Activated CD8-positive, alpha-beta memory T cell treated with anti-CD3 and anti-CD28 coated beads for 36 hours (primary cell): ENCODE measurements around the gene PPFIA1. TPM values are rescaled to one million over a fixed set of nuclear protein-coding genes. Genes with fewer than 3 reads are reported as not detected.
"Not testable (repeated sequence)": the region's sequence is repeated elsewhere in the genome, so short reads cannot be mapped to it uniquely, and the experiment has no call there.

Source experiments
- CTCF ChIA-PET: fragments of 350-600 bp; sonication (Branson Sonifier 250); formaldehyde crosslinking; loops from one replicate; lab custom pipeline; 2021; ENCODE audit warnings: antibody characterized with exemption; lab: Charles Lee
- POLR2A ChIA-PET: fragments of 350-600 bp; sonication (Branson Sonifier 250); formaldehyde crosslinking; loops from one replicate; lab custom pipeline; 2021; ENCODE audit warnings: antibody characterized with exemption; lab: Charles Lee
- total RNA-seq, 2 experiments: library from RNA; stranded (reverse); gene quantifications; one replicate each; pipeline ENCODE4 v1.2.3, GENCODE V29; 2021

Gene PPFIA1
- total RNA-seq, 2 experiments from 2014 or later: 41.8 to 44.7 TPM

DNA sequence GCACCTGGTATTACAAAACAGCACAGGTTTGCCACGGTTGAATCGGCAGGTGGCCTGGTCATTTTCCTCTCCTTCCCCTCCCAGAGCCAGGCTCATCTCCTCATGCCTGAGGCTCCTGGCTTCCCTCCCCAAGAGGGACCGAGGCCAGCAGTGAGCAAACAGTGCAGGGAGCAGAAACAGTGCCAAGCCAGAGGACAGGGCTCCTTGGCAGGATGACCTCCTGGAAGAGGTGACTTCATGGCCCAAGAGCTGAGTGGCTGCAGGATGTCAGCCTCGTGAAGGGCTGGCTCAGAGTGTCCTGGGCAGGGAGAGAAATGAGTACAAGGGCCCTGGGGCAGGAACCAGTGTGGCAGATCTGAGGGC lies 22.8 kb upstream of the PPFIA1 start:
- ChIA-PET POLR2A (no interaction called here), CTCF (no interaction called here)

DNA sequence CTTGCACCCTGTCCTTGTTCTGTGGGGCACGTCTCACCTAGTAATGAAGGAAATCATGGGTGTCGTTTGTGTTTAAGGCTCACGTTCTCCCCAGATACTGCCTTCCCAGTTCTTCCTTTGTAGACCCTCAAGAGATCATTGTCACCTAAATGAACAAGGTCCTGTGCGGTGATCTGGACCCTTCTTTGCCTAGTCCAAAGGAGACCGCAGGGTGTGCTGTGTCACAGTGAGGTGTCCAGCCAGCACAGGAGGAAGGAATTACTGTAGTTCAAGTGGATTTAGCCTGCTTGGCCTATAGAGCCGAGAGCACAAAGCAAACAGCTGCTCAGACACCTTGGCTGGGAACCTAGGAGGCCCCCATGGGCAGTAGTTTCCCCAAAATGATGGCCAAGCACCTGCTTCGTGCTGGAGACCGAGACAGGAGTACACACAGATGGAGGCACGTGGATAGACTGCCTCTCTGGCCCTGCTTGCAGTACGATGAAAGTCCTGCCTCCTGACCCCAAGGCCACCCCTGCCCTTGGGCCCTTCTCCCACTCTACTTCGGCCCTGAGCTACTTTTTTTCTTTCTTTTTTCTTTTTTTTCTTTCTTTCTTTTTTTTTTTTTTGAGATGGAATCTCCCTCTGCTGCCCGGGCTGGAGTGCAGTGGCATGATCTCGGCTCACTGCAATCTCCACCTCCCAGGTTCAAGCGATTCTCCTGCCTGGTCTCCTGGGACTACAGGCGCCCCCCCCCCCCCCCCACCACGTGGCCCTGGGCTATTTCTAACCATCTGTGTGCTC lies 19.4 kb upstream of the PPFIA1 start:
- ChIA-PET CTCF (no interaction called here), POLR2A (no interaction called here)

DNA sequence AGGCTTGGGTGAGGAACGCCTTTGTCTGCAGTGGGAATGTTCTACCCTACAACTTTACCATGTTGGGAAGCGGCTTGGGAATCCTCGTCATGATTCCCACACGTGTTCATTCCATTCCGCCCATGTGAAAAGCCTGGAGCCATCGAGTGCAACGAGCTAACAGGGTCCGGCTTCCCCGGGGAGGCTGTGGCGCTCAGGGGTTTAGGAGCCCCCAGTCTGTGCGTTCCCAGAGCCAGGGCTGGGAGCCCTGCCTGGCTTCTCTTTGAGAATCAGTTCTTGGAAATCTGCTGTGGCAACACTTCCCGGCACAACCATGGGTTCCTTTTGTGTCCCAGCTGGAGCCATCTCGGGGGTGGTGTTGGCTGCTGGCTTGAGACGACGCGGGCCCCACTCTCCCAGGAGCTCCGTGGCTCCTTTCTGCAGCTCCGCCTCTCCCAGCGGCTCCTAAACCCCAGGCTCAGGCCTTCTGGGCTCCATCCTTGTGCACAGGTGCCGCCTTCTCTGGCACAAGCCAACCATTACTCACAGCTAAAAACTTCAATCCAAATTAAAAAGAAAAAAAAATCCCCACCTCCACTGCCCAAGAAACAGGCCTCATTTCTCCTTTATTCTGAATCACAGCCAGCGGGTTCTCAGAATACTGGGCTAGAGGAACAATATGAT lies 18.7 kb upstream of the PPFIA1 start:
- POLR2A ChIA-PET: no interaction called here
- CTCF ChIA-PET: no interaction called here

DNA sequence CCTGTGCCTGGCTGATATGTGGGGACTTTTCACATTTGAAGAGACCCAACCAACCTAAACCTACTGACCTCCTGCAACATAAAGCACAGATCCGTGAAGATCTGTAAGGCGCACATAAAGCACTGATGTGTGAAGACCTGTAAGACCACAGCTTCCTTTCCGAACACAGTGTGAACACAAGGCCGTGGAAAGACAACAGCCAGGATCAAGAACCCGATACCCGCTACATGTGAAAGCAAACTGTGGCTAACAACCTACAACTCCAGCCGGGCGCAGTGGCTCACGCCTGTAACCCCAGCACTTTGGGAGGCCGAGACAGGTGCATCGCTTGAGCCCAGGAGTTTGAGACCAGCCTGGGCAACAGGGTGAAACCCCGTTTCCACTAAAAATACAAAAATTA lies 17.6 kb upstream of the PPFIA1 start:
- ChIA-PET CTCF (interaction anchor here (0.6 kb wide), 1 partner anchor 1799 kb away, joined by 3 read pairs; no protein-coding TSS in a partner anchor), POLR2A (no interaction called here)

DNA sequence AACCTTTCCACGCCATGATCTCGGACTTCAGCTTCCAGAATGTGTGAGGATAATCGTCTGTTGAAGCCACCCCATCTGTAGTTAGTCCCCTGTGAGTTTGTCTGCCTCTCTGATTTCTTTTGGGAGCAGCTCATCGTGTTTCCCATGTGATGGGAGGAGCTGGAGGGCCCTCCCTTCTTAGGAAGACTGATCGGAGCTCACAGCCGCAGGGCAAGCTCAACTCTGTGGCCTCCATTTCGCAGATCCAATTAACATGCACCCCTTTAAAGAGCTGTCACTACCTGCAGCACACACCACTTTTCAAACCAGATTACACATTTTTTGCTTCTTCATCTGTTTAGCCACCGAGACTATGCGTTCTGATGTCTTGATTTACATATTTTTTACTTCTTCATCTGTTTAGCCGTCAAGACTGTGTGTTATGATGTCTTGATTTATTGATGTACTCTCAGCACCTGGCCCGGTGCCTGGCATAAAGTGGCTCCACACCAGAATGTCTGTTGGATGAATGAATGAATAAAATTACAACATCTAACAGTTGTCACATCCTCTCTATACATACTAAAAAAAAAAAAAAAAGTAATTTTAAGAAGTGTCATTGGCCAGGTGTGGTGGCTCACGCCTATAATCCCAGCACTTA lies 14.9 kb upstream of the PPFIA1 start:
- ChIA-PET POLR2A (no interaction called here), CTCF (no interaction called here)

DNA sequence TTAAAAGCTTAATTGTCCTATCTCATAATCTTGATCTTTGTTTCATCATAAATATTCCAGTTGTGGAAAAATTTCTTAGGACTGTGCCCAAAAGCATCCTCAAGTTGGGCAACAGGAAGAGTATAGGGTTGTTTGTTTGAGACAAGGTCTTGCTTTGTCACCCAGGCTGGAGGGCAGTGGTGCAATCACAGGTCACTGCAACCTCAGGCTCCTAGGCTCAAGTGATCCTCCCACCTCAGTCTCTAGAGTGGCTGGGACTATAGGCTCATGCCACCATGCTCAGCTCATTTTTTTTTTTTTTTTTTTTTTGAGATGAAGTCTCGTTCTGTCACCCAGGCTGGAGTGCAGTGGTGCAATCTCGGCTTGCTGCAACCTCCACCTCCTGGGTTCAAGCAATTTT lies 11.4 kb upstream of the PPFIA1 start:
- CTCF ChIA-PET: interaction anchor here (0.6 kb wide), 1 partner anchor 712 kb away, joined by 3 read pairs; no protein-coding TSS in a partner anchor
- POLR2A ChIA-PET: not testable (repeated sequence)

DNA sequence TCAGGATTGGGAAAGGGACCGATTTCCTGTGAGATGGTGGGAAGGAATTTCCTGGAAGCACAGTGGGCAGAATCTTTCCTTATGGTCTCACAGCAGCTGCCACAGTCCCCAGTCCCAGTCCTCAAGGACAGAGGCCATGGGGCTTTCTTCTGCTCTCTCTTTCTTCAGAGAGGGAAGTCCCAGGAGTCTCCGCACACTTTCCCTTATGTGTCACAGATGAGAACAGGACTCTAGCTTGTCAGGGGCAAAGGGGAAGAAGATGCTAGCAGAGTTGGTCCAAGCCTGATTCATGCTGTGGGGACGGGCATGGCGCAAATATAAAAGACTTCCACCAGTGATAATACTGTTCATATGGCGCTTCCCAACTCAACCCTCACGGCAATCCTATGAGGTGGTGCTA lies 7.5 kb upstream of the PPFIA1 start:
- ChIA-PET CTCF (no interaction called here), POLR2A (no interaction called here)

DNA sequence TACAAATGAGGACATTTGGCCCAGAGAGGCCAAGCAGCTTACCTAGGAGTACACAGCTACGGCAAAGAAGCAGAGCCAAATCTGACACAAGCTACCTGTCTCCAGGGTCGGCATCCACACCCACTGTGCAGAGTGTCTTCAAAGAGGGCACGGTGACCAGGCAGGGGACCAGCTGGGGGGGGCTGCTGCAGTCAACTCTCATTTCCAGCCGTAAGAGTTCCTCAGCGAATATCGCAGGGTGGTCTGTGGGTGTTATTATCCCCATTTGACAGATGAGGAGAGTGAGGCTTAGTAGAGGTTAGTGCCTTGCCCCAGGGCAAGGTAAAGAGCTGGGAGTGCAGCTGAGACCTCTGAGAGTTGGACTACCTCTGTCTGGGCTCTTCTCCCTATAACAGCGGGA lies 7.1 kb upstream of the PPFIA1 start:
- CTCF ChIA-PET: no interaction called here
- POLR2A ChIA-PET: no interaction called here

DNA sequence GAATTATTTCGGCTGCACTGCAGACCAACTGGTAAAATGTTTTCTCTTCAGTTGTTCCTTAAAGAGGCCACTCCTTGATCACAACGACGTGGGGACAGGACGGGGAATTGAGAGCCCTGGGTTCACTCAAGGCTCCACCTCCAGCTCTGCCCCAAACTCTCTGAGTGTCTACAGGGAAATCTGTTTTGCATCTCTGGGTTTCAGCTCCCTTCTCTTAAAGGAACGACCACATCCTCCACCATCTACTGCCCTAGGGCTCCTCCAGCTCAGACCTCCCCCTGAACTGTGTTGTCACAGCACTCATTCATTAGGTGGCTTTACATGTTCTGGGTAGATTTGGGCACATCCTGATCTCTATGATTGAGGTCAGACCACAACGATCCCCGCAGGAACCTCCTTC lies 5.1 kb upstream of the PPFIA1 start:
- CTCF ChIA-PET: no interaction called here

DNA sequence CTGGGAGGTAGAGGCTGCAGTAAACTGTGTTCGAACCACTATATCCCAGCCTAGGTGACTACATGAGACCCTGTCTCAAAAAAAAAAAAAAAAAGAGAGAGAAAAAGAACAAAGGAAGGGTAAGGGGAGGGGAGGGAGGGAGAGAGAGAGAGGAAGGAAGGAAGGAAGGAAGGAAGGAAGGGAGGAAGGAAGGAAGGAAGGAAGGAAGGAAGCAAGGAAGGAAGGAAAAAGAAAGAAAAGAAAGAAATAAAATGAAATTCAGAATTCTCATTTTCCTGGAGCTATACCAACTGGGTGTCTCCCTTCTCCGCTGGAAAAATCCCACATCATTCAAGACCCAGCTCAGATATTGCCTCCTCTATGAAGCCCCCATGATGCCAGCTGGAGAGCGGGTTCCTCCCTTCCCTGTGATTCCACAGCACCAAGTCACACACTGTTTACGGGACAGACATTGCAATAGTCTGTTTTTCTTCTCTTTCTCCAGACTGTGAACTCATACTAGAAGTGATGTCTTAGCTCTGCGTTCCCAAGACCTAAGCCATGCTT lies 3.0 kb upstream of the PPFIA1 start:
- POLR2A ChIA-PET: no interaction called here
- CTCF ChIA-PET: interaction anchor here (0.7 kb wide), 1 partner anchor 35 kb away, joined by 3 read pairs; no protein-coding TSS in a partner anchor

More for the DNA sequence above, 5.1 kb upstream of the PPFIA1 start:
- POLR2A ChIA-PET: no interaction called here

DNA sequence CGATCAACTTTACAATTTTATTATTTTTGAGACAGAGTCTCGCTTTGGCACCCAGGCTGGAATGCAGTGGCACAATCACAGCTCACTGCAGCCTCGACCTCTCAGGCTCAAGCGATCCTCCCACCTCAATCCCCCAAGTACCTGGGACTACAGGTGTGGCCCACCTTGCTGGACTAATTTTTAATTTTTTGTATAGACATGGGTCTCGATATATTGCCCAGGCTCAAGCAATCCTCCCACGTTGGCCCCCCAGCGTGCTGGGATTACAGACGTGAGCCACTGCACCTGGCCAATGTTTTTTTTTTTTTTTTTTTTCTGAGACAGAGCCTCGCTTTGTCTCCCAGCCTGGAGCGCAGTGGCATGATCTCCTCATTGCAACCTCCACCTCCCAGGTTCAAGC lies 2.0 kb upstream of the PPFIA1 start:
- ChIA-PET POLR2A (no interaction called here), CTCF (interaction anchor here (0.6 to 0.7 kb wide), 2 partner anchors 300 to 1355 kb away, joined by 3 read pairs; no protein-coding TSS in a partner anchor)

DNA sequence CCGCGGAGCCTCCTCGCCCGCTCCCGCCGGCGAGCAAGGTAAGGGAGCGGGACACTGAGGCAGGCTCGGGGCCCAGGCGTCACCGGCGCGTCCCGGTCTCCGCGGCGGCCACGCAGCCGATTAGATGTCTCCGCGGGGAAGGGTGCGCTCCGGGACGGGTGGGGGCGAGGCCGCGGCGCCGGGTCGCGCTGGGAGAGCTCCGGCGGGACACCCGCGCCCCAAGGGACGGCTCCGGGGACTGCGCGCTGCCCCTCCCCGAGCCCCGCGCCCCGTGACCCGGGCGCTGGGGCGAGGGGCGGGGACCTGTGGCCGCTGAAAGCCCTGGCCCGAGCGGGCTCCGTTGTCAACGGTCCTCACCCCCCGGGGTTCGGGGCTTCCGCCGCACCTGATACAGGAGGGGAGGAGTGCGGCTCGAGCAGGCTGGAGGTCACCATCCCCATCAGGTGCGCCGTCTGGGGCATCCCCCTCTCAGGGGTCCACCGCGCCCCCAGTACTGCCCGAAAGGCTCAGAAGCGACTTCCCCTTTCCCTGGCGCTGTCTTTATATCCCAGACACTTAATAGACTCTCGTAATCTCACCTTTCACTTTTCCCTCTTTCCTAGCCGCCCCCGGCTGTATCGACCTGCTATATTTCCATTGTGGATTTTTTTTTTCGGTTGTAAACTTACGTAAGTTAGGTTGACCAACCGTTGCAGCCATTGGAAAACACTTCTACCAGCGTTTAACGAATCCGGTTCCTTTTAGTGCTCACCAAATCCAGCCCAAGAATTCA lies 573 bp downstream of the PPFIA1 start:
- CTCF ChIA-PET: interaction anchor here (0.8 kb wide), 1 partner anchor 10 kb away, joined by 3 read pairs; no protein-coding TSS in a partner anchor
- POLR2A ChIA-PET: interaction anchor here (0.6 to 1.7 kb wide), 4 partner anchors 17 to 75 kb away, joined by 3 to 14 read pairs (median 4); partner anchors contain the start of gene FADD

DNA sequence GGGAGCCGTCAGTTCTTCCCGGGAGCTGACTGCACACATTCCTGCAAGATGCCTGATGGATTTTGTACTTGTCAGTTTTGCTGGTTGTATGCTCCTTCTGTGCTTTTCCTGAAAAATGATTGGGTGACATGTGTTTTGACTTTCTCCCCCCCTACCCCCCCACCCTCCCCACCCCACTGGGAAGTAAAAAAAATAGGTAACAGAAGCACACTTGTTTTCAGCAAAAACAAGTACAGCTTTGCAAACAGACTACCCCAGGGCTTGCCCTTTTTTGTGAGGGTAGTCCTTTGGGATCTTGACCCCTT lies 1.1 kb downstream of the PPFIA1 start:
- POLR2A ChIA-PET: no interaction called here
- CTCF ChIA-PET: no interaction called here

DNA sequence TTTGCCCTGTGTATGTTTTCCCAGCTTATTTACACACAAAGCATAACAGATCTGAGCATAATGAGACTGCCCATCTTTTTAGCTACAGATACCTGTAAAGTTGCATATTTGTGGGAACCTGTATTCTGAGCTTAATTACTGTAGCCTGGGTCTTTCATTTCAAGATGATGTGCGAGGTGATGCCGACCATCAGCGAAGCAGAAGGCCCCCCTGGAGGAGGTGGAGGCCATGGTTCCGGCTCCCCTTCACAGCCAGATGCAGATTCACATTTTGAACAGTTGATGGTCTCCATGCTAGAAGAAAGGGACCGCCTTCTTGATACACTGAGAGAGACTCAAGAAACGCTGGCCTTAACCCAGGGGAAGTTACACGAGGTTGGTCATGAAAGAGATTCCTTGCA lies 1.5 kb downstream of the PPFIA1 start:
- CTCF ChIA-PET: no interaction called here
- POLR2A ChIA-PET: no interaction called here

DNA sequence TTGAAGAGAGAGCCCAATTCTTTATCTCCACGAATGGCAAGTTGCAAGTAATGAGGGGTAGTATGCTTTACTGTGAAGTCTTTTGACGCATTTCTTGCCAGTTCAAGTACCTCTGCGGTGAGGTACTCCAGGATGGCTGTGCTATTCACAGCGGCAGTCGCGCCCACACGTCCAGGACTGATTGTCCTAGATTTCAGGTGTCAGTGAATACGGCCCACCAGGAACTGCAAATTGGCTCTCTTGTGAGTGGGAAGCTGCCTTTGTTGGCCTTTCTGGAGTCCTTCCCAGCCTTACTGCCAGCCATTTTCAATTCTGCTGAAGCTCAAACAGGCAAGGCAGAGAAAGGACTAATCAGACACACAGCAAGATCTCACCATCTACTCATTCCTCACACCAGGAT lies 8.5 kb downstream of the PPFIA1 start:
- CTCF ChIA-PET: no interaction called here
- POLR2A ChIA-PET: no interaction called here

DNA sequence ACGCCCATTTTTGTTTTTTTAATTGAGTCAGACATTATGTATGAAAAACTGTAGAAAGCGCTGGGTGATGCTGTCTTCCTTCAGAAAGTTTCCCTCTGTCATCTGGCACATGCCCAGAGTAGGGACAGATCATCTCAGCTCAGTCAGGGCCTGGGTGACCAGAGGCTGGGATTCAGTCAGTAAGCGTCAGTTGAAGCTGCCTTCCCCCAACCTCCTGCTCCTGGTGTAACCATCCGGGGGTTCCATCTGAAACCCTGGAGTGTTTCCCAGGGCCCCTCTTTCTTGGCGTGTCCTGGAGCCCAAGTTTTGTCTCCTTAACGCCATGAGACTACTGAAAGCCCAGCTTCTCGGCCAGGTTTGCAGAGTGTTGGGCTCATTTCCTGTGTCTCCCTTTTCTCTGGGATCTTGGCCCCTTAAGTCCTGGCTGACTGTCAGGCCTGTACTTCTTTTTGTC lies 10.7 kb downstream of the PPFIA1 start:
- ChIA-PET CTCF (interaction anchor here (0.5 kb wide), 1 partner anchor 59 kb away, joined by 3 read pairs; no protein-coding TSS in a partner anchor), POLR2A (no interaction called here)

DNA sequence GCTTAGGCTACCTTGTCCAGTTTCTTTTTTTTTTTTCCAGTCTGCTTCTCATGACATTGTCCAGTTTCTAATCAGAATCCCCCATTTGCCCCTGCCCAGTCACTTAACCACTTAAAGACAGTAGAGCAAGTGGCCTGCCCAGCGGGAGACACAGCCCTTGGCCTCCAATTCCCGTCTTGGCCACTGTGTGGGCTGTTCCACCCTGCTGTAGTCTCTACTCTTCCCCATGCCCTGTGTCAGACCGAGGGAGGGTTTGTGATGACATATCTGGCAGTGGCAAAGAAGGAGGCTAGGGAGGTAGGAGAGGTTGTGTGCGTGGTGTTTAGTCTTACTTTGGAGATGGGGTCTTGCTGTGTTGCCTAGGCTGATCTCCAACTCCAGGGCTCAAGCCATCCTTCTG lies 11.5 kb downstream of the PPFIA1 start:
- CTCF ChIA-PET: no interaction called here
- POLR2A ChIA-PET: no interaction called here

DNA sequence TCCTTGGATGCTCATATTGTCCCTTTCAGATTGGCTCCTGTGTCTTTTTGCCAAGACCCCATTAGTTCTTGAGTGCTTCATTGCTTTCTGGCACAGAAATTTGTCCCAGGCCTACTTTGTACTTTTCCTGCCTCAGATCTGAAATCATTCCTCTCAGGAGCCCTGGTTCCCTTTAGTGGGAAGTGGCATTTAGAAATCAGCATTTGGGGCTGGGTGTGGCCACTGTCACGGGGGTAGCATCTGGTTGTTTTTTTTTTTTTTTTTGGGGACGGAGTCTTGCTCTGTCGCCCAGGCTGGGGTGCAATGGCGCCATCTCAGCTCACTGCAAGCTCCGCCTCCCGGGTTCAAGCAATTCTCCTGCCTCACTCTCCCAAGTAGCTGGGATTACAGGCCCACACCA lies 18.2 kb downstream of the PPFIA1 start:
- CTCF ChIA-PET: no interaction called here
- POLR2A ChIA-PET: no interaction called here

DNA sequence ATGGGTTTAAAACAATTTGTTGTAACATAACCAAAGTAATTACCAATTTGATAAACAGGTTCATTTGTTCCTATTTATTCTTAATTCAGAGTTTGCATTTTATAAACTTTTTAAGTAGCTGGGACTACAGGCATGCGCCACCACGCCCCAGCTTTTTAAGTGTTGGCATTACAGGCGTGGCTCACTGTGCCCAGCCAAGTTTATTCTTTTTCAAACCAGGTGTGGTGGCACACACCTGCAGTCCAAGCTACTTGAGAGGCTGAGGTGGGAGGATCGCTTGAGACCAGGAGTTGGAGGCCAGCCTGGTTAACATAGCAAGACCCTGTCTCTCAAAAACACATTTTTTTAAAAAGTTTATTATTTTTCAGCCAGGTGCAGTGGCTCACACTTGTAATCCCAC lies 19.1 kb downstream of the PPFIA1 start:
- ChIA-PET POLR2A (no interaction called here), CTCF (no interaction called here)
